ENCODE measurements around the gene BOLA3. TPM values are rescaled to one million over a fixed set of nuclear protein-coding genes. Genes with fewer than 3 reads are reported as not detected.

The BOLA3 gene
- total RNA-seq, 1 donor from 2014 or later, result 59.7 TPM

- TF ChIP-seq CTCF (IDR thresholded peaks at IDR 0.05) (peak in 2 of 3 experiments; percentile 44 to 78), POLR2AphosphoS5 (IDR thresholded peaks at IDR 0.05; ENCODE audit: insufficient read depth in 1 of 2, low read depth in 1 of 2) (peak in 1 of 2 donors; percentile 81), POLR2A (IDR thresholded peaks at IDR 0.05) (no peak)
- Histone ChIP-seq H3K4me1 (no peaks in the 10 kb centered on the region), H3K27me3 (no peaks in the 10 kb centered on the region), H3K9me3 (no peaks in the 10 kb centered on the region), H3K4me3 (peak overlapping the region; percentile 65 to 80), H3K36me3 (no peaks in the 10 kb centered on the region), H3K27ac (peak overlapping the region; percentile 76)
- intact Hi-C loops (cut with DNase I), result no loop called here
- DNase-seq (ENCODE audit: extremely low spot score in 2 of 2), result no peak
Observed at GRCh38 chr2:74119912-74120825, 27.5 kb downstream of the BOLA3 start.

- Histone ChIP-seq H3K36me3 (no peaks in the 10 kb centered on the region), H3K27ac (no peak overlapping the region), H3K4me3 (no peak overlapping the region), H3K27me3 (no peaks in the 10 kb centered on the region), H3K9me3 (no peaks in the 10 kb centered on the region), H3K4me1 (no peaks in the 10 kb centered on the region)
- TF ChIP-seq CTCF (IDR thresholded peaks at IDR 0.05) (no peak), POLR2A (IDR thresholded peaks at IDR 0.05) (no peak), POLR2AphosphoS5 (IDR thresholded peaks at IDR 0.05; ENCODE audit: insufficient read depth in 1 of 2, low read depth in 1 of 2) (no peak)
- intact Hi-C loops (cut with DNase I), result no loop called here
- no peak for DNase-seq (ENCODE audit: extremely low spot score in 2 of 2)
Observed at GRCh38 chr2:74119339-74119738, 28.4 kb downstream of the BOLA3 start.

- no peak overlapping the region for H3K27ac ChIP-seq
- H3K36me3 ChIP-seq, result no peaks in the 10 kb centered on the region
- no peaks in the 10 kb centered on the region for H3K9me3 ChIP-seq
- H3K27me3 ChIP-seq, result no peaks in the 10 kb centered on the region
- intact Hi-C loops (cut with DNase I), result no loop called here
- H3K4me1 ChIP-seq, result no peaks in the 10 kb centered on the region
- no peak for DNase-seq (ENCODE audit: extremely low spot score in 2 of 2)
- no peak for TF ChIP-seq POLR2A (IDR thresholded peaks at IDR 0.05)
- no peak for TF ChIP-seq POLR2AphosphoS5 (IDR thresholded peaks at IDR 0.05; ENCODE audit: insufficient read depth in 1 of 2, low read depth in 1 of 2)
- no peak for TF ChIP-seq CTCF (IDR thresholded peaks at IDR 0.05)
- H3K4me3 ChIP-seq, result no peak overlapping the region
Observed at GRCh38 chr2:74111380-74111779, 36.3 kb downstream of the BOLA3 start.

GRCh38 chr2:74110537-74110936 lies 37.2 kb downstream of the BOLA3 start:
- no peak for TF ChIP-seq CTCF (IDR thresholded peaks at IDR 0.05)
- no peak for TF ChIP-seq POLR2AphosphoS5 (IDR thresholded peaks at IDR 0.05; ENCODE audit: insufficient read depth in 1 of 2, low read depth in 1 of 2)
- TF ChIP-seq POLR2A (IDR thresholded peaks at IDR 0.05), result no peak
- Histone ChIP-seq H3K4me1 (no peaks in the 10 kb centered on the region), H3K9me3 (no peaks in the 10 kb centered on the region), H3K27me3 (no peaks in the 10 kb centered on the region), H3K27ac (no peak overlapping the region), H3K36me3 (no peaks in the 10 kb centered on the region), H3K4me3 (no peak overlapping the region)
- DNase-seq (ENCODE audit: extremely low spot score in 2 of 2), result no peak
- intact Hi-C loops (cut with DNase I), result no loop called here

- H3K27me3 ChIP-seq, result no peaks in the 10 kb centered on the region
- TF ChIP-seq CTCF (IDR thresholded peaks at IDR 0.05) (no peak), POLR2AphosphoS5 (IDR thresholded peaks at IDR 0.05; ENCODE audit: insufficient read depth in 1 of 2, low read depth in 1 of 2) (no peak), POLR2A (IDR thresholded peaks at IDR 0.05) (no peak)
- no peak overlapping the region for H3K27ac ChIP-seq
- no peaks in the 10 kb centered on the region for H3K36me3 ChIP-seq
- intact Hi-C loops (cut with DNase I), result no loop called here
- DNase-seq (ENCODE audit: extremely low spot score in 2 of 2), result no peak
- no peaks in the 10 kb centered on the region for H3K4me1 ChIP-seq
- H3K4me3 ChIP-seq, result no peak overlapping the region
- H3K9me3 ChIP-seq, result no peaks in the 10 kb centered on the region
Observed at GRCh38 chr2:74109551-74109950, 38.2 kb downstream of the BOLA3 start.
